Ovary (tissue), 3 donors: ENCODE results near the gene SEMA4D.

Source experiments
- EP300 ChIP-seq: sonication (generic); formaldehyde crosslinking; IDR thresholded peaks from one replicate; pipeline ENCODE4 v1.6.1; 2017; ENCODE audit warnings: antibody characterized with exemption
- TF ChIP-seq, protein P1 (sequence below), 3 donors: fragments of 450-650 bp in 2 of 3; fragments of 200-600 bp in 1 of 3; IDR thresholded peaks; one replicate each; pipeline versions ENCODE4 v1.5.1 to v1.8.0; 2016 to 2022; ENCODE audit warnings: antibody characterized with exemption in 3 of 3, mild to moderate bottlenecking in 1 of 3
- donor health status: DM: no; HTN: no; CAD: no.

DNA sequence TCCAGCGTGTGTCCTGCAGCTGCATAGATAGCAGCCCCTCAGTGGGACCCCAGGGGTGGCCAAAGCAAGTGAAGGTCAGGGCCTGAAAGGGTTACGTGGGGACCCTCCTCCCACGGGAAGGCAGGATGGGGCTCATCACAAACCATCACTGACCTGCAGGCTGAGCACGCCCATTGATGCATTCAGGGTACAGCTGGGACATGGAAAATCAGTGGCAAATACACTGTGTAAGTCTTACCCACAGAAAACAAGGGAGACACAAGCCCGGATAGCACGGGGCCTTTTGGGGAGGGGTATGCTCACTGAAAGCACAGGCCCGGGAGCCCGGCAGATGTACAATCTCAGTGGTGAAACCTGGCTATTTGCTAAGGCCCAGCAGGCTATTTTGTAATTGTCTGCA lies 49.1 kb downstream of the SEMA4D start:
- TF ChIP-seq, protein P1, sequence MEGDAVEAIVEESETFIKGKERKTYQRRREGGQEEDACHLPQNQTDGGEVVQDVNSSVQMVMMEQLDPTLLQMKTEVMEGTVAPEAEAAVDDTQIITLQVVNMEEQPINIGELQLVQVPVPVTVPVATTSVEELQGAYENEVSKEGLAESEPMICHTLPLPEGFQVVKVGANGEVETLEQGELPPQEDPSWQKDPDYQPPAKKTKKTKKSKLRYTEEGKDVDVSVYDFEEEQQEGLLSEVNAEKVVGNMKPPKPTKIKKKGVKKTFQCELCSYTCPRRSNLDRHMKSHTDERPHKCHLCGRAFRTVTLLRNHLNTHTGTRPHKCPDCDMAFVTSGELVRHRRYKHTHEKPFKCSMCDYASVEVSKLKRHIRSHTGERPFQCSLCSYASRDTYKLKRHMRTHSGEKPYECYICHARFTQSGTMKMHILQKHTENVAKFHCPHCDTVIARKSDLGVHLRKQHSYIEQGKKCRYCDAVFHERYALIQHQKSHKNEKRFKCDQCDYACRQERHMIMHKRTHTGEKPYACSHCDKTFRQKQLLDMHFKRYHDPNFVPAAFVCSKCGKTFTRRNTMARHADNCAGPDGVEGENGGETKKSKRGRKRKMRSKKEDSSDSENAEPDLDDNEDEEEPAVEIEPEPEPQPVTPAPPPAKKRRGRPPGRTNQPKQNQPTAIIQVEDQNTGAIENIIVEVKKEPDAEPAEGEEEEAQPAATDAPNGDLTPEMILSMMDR (IDR thresholded peaks at IDR 0.05), result no peak
- TF ChIP-seq EP300, result no peak
